ENCODE measurements around the gene MEIS1.

DNA sequence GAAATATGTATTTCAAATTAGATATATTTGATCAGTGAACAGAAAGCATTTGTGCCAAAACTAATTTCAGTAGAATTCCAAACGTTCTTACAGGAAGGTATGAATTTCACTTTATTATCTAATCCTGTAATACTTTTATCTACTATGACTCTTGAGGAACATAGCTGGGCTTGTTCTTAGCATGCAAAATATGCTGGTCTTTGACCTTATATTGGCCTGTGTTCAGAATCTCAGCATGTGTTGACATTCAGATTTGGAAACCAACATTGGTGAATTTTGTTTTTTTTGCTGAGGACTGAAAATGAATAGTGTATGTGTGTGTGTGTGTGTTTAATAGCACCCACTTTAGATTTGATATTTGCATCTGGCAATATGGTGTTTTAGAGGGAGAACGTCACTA, 112.2 kb downstream of the MEIS1 start:
- TF ChIP-seq POLR2AphosphoS5 (IDR thresholded peaks at IDR 0.05; ENCODE audit: borderline replicate concordance, low read depth, low read length): 0 out of 2 replicates have a peak, but pooled peaks have one; percentile 24
- TF ChIP-seq EZH2 (IDR thresholded peaks at IDR 0.05): no peak
